HG03139 (cell line): ENCODE results near the gene HOXA13.

ENCODE experiments used
- ATAC-seq: cut with Tn5 transposase; IDR thresholded peaks from one replicate; pipeline ENCODE4 v1.9.1; 2021; ENCODE audit not compliant: unreplicated experiment

HOXA13 gene

GRCh38 chr7:27148756-27149641 lies 50.9 kb downstream of the HOXA13 start:
- ATAC-seq, result no peak

- no peak for ATAC-seq
Measured at GRCh38 chr7:27148031-27148755, 51.7 kb downstream of the HOXA13 start.

GRCh38 chr7:27147199-27148030 lies 52.5 kb downstream of the HOXA13 start, which contains the start of gene HOXA6:
Gene HOXA6, minus strand, starts transcription at chr7:27147774. Its CDS starts 25 bp downstream, at chr7:27147749.
- no peak for ATAC-seq

- ATAC-seq, result no peak
Measured at GRCh38 chr7:27146491-27147198, 53.2 kb downstream of the HOXA13 start.

GRCh38 chr7:27145914-27146412 lies 53.9 kb downstream of the HOXA13 start:
- ATAC-seq, result no peak

- no peak for ATAC-seq
Measured at GRCh38 chr7:27145165-27145913, 54.6 kb downstream of the HOXA13 start.

GRCh38 chr7:27144781-27145164 lies 55.1 kb downstream of the HOXA13 start:
- ATAC-seq, result no peak
